ENCODE data around the gene SLC30A2. TPM values are rescaled to one million over a fixed set of nuclear protein-coding genes. Genes with fewer than 3 reads are reported as not detected.

The SLC30A2 gene
- total and polyA plus RNA-seq, 8 donors = 24.1 to 142 (median 47.0) TPM

DNA sequence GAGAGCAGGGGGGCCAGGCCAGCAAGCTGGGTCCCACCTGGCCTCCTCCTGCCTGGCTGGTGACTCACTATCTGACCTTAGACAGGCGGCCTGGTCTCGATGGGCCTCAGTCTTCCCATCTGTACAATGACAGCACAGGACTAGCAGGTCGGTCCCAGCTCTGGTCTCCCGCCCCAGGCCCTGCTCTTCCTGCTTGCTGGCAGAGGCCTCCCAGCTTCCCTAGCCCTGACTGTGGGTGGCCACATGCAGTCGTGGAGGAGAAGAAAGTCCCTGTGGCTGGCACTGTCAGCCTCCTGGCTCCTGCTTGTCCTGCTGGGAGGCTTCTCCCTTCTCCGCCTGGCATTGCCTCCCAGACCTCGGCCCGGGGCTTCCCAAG is 23.5 kb downstream of the SLC30A2 start:
- no peaks in the 10 kb centered on the region for H3K9me3 ChIP-seq
- no peaks in the 10 kb centered on the region for H3K4me1 ChIP-seq
- intact Hi-C loops (cut with DNase I) = no loop called here
- no peak for FAIRE-seq
- no peak overlapping the region for H3K4me3 ChIP-seq
- H3K27ac ChIP-seq = no peak overlapping the region
- TF ChIP-seq, protein P1, sequence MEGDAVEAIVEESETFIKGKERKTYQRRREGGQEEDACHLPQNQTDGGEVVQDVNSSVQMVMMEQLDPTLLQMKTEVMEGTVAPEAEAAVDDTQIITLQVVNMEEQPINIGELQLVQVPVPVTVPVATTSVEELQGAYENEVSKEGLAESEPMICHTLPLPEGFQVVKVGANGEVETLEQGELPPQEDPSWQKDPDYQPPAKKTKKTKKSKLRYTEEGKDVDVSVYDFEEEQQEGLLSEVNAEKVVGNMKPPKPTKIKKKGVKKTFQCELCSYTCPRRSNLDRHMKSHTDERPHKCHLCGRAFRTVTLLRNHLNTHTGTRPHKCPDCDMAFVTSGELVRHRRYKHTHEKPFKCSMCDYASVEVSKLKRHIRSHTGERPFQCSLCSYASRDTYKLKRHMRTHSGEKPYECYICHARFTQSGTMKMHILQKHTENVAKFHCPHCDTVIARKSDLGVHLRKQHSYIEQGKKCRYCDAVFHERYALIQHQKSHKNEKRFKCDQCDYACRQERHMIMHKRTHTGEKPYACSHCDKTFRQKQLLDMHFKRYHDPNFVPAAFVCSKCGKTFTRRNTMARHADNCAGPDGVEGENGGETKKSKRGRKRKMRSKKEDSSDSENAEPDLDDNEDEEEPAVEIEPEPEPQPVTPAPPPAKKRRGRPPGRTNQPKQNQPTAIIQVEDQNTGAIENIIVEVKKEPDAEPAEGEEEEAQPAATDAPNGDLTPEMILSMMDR (IDR thresholded peaks at IDR 0.05) = no peak
- ATAC-seq = no peak
- no peaks in the 10 kb centered on the region for H3K27me3 ChIP-seq
- no peak for DNase-seq
- 87 to 88% methylated on average over 8 of the region's 8 CpGs for WGBS, 2 donors
- H3K36me3 ChIP-seq = no peaks in the 10 kb centered on the region

DNA sequence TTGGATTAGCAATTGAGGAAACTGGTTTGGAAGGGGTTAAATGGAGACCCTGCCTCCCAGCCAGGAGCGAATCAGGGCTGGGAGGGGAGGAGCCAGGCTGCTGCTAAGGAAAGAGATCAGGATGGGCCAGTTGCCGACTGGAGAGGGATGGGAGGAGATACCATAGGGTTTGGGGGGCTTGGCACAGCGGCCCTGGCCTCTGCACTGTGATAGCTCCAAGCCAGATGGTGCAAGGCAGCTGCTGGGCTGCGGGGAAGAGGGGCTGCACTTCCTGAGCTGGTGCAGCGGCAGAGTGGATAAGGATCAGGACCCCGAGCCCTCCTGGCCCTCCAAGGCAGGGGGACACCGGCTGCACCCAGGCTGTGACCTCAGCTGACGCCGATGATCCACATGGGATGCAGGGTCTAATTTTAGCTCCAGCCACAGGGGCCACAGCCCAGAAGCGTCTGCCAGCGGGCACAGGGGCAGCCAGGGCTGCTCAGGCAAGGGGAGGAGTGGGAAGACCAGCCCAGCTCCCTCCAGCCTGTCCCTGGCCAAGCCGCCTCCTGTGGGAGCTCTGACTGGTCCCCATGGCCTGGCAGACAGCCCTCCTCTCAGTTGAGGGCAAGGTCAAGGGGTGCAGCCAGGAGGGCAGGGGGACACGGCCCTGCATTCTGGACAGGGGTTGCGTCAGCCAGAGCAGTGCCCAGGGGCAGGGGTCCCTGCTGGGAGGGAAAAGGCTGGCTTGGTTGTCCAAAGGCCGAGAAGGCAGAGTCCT is 24.1 kb downstream of the SLC30A2 start, which contains the start of gene EXTL1:
EXTL1 (plus strand) TSS at position 129 of the 757 bp plus-strand sequence. CDS start 872 bp downstream, outside the sequence.
- intact Hi-C loops (cut with DNase I) = no loop called here
- Histone ChIP-seq H3K9me3 (no peaks in the 10 kb centered on the region), H3K4me1 (no peaks in the 10 kb centered on the region), H3K27me3 (no peaks in the 10 kb centered on the region), H3K36me3 (no peaks in the 10 kb centered on the region), H3K27ac (no peak within 1 kb of the TSS), H3K4me3 (no peak within 1 kb of the TSS)
- FAIRE-seq (no peak), ATAC-seq (peak in 2 of 4 donors; percentile 9 to 29), DNase-seq (peak in 1 of 6 donors; percentile 33)
- WGBS, 2 donors = 70 to 71% methylated on average over 15 of the region's 15 CpGs
- TF ChIP-seq, protein P1 (IDR thresholded peaks at IDR 0.05) = no peak

DNA sequence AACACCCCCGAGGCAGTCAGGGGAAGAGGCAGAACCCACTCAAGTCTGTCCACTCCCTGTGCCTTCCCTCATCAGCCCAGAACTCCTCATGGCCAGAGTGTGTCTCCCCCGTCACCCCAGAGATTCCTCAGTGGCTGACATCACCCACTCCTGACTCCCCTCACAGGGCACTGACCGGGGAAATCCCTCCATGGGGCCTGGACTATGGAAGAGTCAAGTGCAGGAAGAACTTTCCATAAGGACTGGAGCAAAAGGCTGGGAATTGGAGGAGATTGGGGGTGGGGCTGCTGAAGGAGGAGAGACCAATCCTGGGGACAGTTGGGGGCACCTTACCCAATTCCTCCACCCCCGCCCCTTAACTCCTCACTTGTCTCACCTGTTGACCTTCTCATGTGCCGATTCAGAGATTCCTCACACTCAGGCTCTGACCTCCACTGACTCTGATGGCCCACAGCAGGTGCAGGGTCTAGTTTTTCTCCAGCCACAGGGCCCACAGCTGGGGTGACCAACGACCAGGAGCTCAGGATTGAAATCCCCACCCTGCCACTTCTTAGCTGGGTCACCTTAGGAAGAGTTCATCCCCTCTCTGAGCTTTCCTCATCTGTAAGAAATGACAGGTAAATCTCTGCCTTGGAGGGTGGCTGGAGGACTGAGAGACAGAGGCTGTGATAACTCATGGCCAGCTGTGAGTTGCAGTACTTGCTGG is 24.8 kb downstream of the SLC30A2 start:
- Histone ChIP-seq H3K27ac (no peak overlapping the region), H3K27me3 (no peaks in the 10 kb centered on the region), H3K36me3 (no peaks in the 10 kb centered on the region), H3K4me1 (no peaks in the 10 kb centered on the region), H3K4me3 (no peak overlapping the region), H3K9me3 (no peaks in the 10 kb centered on the region)
- DNase-seq (no peak), ATAC-seq (no peak), FAIRE-seq (no peak)
- TF ChIP-seq, protein P1 (IDR thresholded peaks at IDR 0.05) = no peak
- intact Hi-C loops (cut with DNase I) = no loop called here
- WGBS, 2 donors = 71 to 76% methylated on average over 6 of the region's 6 CpGs

DNA sequence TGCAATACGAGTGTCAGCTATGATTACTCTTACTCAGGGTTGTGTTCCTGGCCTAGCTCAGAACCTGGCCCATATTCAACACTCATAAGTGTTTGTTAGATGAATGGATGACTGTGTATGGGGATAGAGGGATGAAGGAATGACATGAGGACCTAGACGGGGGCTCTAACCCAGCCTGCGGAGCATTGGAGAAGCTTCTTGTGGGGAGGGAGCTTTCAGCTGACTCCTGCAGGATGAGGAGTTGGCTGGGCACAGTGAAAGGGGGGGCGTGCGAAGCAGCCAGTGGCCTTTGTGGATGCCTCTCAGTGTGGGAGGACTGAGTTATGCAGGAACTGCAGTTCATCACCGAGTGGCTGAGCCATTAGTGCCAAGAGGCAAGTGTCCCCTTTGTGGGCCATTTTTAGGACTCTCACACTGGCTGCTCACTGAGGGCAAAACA is 25.6 kb downstream of the SLC30A2 start:
- WGBS, 2 donors = 81 to 83% methylated on average over 6 of the region's 6 CpGs
- Histone ChIP-seq H3K27ac (no peak overlapping the region), H3K4me3 (no peak overlapping the region), H3K9me3 (no peaks in the 10 kb centered on the region), H3K27me3 (no peaks in the 10 kb centered on the region), H3K36me3 (no peaks in the 10 kb centered on the region), H3K4me1 (no peaks in the 10 kb centered on the region)
- intact Hi-C loops (cut with DNase I) = no loop called here
- no peak for FAIRE-seq
- no peak for ATAC-seq
- TF ChIP-seq, protein P1 (IDR thresholded peaks at IDR 0.05) = no peak
- no peak for DNase-seq

Data from pancreas (tissue), 10 donors.